Measurements from ENCODE around the gene RRBP1.

RRBP1 gene

GRCh38 chr20:17627101-17627955, 54.7 kb downstream of the RRBP1 start:
- Histone ChIP-seq H3K36me3 (ENCODE audit: low read depth) (peaks cover 78% of the 10 kb centered on the region), H3K27me3 (ENCODE audit: insufficient read depth, poor library complexity, severe bottlenecking) (no peaks in the 10 kb centered on the region), H3K4me3 (ENCODE audit: severe bottlenecking) (no peak overlapping the region), H3K4me1 (ENCODE audit: insufficient read depth, poor library complexity, severe bottlenecking) (no peaks in the 10 kb centered on the region), H3K9me3 (ENCODE audit: severe bottlenecking) (no peaks in the 10 kb centered on the region), H3K27ac (ENCODE audit: poor library complexity, severe bottlenecking) (no peak overlapping the region)
- no peak for ATAC-seq (ENCODE audit: low read depth)
- TF ChIP-seq CTCF (IDR thresholded peaks at IDR 0.05; ENCODE audit: poor library complexity, severe bottlenecking), result no peak
- DNase-seq (ENCODE audit: low spot score), result peak; percentile 57

GRCh38 chr20:17626217-17627007, 55.6 kb downstream of the RRBP1 start:
- peaks cover 77% of the 10 kb centered on the region for H3K36me3 ChIP-seq (ENCODE audit: low read depth)
- no peaks in the 10 kb centered on the region for H3K4me1 ChIP-seq (ENCODE audit: insufficient read depth, poor library complexity, severe bottlenecking)
- TF ChIP-seq CTCF (IDR thresholded peaks at IDR 0.05; ENCODE audit: poor library complexity, severe bottlenecking), result no peak
- ATAC-seq (ENCODE audit: low read depth), result no peak
- no peaks in the 10 kb centered on the region for H3K9me3 ChIP-seq (ENCODE audit: severe bottlenecking)
- peak; percentile 68 for DNase-seq (ENCODE audit: low spot score)
- no peak overlapping the region for H3K4me3 ChIP-seq (ENCODE audit: severe bottlenecking)
- no peaks in the 10 kb centered on the region for H3K27me3 ChIP-seq (ENCODE audit: insufficient read depth, poor library complexity, severe bottlenecking)
- no peak overlapping the region for H3K27ac ChIP-seq (ENCODE audit: poor library complexity, severe bottlenecking)

GRCh38 chr20:17625246-17626051, 56.6 kb downstream of the RRBP1 start:
- peak; percentile 61 for DNase-seq (ENCODE audit: low spot score)
- H3K36me3 ChIP-seq (ENCODE audit: low read depth), result peaks cover 73% of the 10 kb centered on the region

GRCh38 chr20:17624551-17625245, 57.3 kb downstream of the RRBP1 start:
- no peaks in the 10 kb centered on the region for H3K27me3 ChIP-seq (ENCODE audit: insufficient read depth, poor library complexity, severe bottlenecking)
- no peak for ATAC-seq (ENCODE audit: low read depth)
- H3K4me3 ChIP-seq (ENCODE audit: severe bottlenecking), result no peak overlapping the region
- H3K27ac ChIP-seq (ENCODE audit: poor library complexity, severe bottlenecking), result no peak overlapping the region
- no peaks in the 10 kb centered on the region for H3K4me1 ChIP-seq (ENCODE audit: insufficient read depth, poor library complexity, severe bottlenecking)
- H3K36me3 ChIP-seq (ENCODE audit: low read depth), result peaks cover 73% of the 10 kb centered on the region
- H3K9me3 ChIP-seq (ENCODE audit: severe bottlenecking), result no peaks in the 10 kb centered on the region
- no peak for TF ChIP-seq CTCF (IDR thresholded peaks at IDR 0.05; ENCODE audit: poor library complexity, severe bottlenecking)
- peak; percentile 51 for DNase-seq (ENCODE audit: low spot score)

More at GRCh38 chr20:17625246-17626051, 56.6 kb downstream of the RRBP1 start:
- no peak overlapping the region for H3K27ac ChIP-seq (ENCODE audit: poor library complexity, severe bottlenecking)
- H3K9me3 ChIP-seq (ENCODE audit: severe bottlenecking), result no peaks in the 10 kb centered on the region
- TF ChIP-seq CTCF (IDR thresholded peaks at IDR 0.05; ENCODE audit: poor library complexity, severe bottlenecking), result no peak
- H3K27me3 ChIP-seq (ENCODE audit: insufficient read depth, poor library complexity, severe bottlenecking), result no peaks in the 10 kb centered on the region
- ATAC-seq (ENCODE audit: low read depth), result no peak
- no peaks in the 10 kb centered on the region for H3K4me1 ChIP-seq (ENCODE audit: insufficient read depth, poor library complexity, severe bottlenecking)
- H3K4me3 ChIP-seq (ENCODE audit: severe bottlenecking), result no peak overlapping the region
